Spleen (tissue), 7 donors: Measurements from ENCODE around the gene DLG2.

Experiments used
- POLR2A ChIP-seq, 3 donors: fragments of 450-650 bp; IDR thresholded peaks; one replicate each; pipeline ENCODE4 v1.5.1; 2017; ENCODE audit warnings: antibody characterized with exemption in 3 of 3, mild to moderate bottlenecking in 1 of 3
- POLR2AphosphoS5 ChIP-seq, 3 donors: sonication (generic); formaldehyde crosslinking; IDR thresholded peaks; one replicate each; pipeline ENCODE4 v1.5.1; 2017; ENCODE audit warnings: antibody characterized with exemption in 3 of 3
- TF ChIP-seq, protein P1 (sequence below), 11 experiments: fragments of 200-600 bp in 7 of 11; fragments of 450-650 bp in 4 of 11; sonication (generic) in 4 of 11; IDR thresholded peaks in 8 of 11; conservative IDR thresholded peaks in 3 of 11; 1 replicate in 7 of 11; 2 replicates in 4 of 11; pipeline versions ENCODE4 v1.4.0 to v1.8.0; 2016 to 2021; ENCODE audit warnings: antibody characterized with exemption in 11 of 11, inconsistent platforms in 4 of 11, mild to moderate bottlenecking in 1 of 11
- donor health status: DM: no; HTN: no; CAD: no; lungs with moderate emphysema.
- donor health status: DM: no; HTN: no; CAD: no.
- donor health status: DM: no; HTN: no; CAD: no.

GRCh38 chr11:85525686-85526085 is 101.5 kb downstream of the DLG2 start:
- TF ChIP-seq, protein P1, sequence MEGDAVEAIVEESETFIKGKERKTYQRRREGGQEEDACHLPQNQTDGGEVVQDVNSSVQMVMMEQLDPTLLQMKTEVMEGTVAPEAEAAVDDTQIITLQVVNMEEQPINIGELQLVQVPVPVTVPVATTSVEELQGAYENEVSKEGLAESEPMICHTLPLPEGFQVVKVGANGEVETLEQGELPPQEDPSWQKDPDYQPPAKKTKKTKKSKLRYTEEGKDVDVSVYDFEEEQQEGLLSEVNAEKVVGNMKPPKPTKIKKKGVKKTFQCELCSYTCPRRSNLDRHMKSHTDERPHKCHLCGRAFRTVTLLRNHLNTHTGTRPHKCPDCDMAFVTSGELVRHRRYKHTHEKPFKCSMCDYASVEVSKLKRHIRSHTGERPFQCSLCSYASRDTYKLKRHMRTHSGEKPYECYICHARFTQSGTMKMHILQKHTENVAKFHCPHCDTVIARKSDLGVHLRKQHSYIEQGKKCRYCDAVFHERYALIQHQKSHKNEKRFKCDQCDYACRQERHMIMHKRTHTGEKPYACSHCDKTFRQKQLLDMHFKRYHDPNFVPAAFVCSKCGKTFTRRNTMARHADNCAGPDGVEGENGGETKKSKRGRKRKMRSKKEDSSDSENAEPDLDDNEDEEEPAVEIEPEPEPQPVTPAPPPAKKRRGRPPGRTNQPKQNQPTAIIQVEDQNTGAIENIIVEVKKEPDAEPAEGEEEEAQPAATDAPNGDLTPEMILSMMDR (IDR thresholded peaks at IDR 0.05 in 8 of 11, conservative IDR thresholded peaks at IDR 0.05 in 3 of 11): no peak
- no peak for TF ChIP-seq POLR2A (IDR thresholded peaks at IDR 0.05)
- TF ChIP-seq POLR2AphosphoS5 (IDR thresholded peaks at IDR 0.05): no peak
